Transverse colon (tissue), 4 donors: ENCODE data around the gene ELAVL2.

Experiments
- CTCF ChIP-seq, 5 experiments: fragments of 200-600 bp in 3 of 5; fragments of 450-650 bp in 2 of 5; sonication (generic) in 3 of 5; IDR thresholded peaks; 1 replicate in 2 of 5; 2 replicates in 3 of 5; pipeline ENCODE4 v1.5.1; 2016 to 2017; ENCODE audit warnings: antibody characterized with exemption in 5 of 5, inconsistent platforms in 3 of 5, mild to moderate bottlenecking in 2 of 5, moderate library complexity in 1 of 5
- EP300 ChIP-seq: sonication (generic); formaldehyde crosslinking; IDR thresholded peaks from one replicate; pipeline ENCODE4 v1.6.1; 2017; ENCODE audit warnings: antibody characterized with exemption, low read depth
- POLR2A ChIP-seq: fragments of 450-650 bp; IDR thresholded peaks from one replicate; pipeline ENCODE4 v1.6.1; 2016; ENCODE audit warnings: antibody characterized with exemption, mild to moderate bottlenecking, moderate library complexity
- POLR2AphosphoS5 ChIP-seq, 3 donors: sonication (generic); formaldehyde crosslinking; IDR thresholded peaks; one replicate each; pipeline ENCODE4 v1.6.1; 2016; ENCODE audit warnings: antibody characterized with exemption in 3 of 3

DNA sequence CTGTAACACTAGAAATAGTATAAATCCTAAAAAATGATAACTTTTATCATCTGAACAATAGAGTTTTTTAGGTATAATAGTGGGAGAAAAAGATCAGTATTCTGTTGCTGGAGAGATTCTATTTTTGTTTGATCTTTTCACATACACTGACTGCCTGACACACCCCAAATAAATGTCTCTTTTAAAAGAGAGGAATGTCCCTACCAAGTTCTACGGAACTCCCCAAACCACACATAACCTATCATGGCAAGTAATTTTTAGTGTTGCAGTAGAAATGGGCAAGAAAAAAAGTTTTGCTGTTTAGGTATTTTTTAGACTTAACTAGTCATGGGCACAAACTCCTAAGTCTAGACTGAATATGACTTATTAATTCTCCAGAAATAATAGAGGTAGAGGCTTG is 139.1 kb downstream of the ELAVL2 start:
- no peak for TF ChIP-seq POLR2AphosphoS5 (IDR thresholded peaks at IDR 0.05)
- no peak for TF ChIP-seq EP300
- TF ChIP-seq POLR2A, result no peak
- TF ChIP-seq CTCF (IDR thresholded peaks at IDR 0.05), result no peak
